BJ (cell line): ENCODE measurements around the gene GALNT7. TPM values are rescaled to one million over a fixed set of nuclear protein-coding genes. Genes with fewer than 3 reads are reported as not detected.

Source experiments
- CTCF ChIA-PET: fragments of 350-600 bp; formaldehyde crosslinking; extraction: SDS; loops from one replicate; lab custom pipeline; 2021; ENCODE audit warnings: antibody characterized with exemption, inconsistent platforms; lab: Yijun Ruan, JAX
- POLR2A ChIA-PET: fragments of 300-600 bp; sonication (Branson Sonifier 250); formaldehyde crosslinking; extraction: SDS; loops from one replicate; lab custom pipeline; 2021; ENCODE audit warnings: antibody characterized with exemption; lab: Charles Lee
- DNase-seq: peaks from one replicate; pipeline ENCODE4 v3.0.0-alpha.2; 2011; ENCODE audit warnings: low read depth
- H3K27me3 ChIP-seq: 2 replicates; pipeline ENCODE4 v1.6.0; 2011; ENCODE audit warnings: low read length; ENCODE audit not compliant: control insufficient read depth, insufficient read depth
- H3K36me3 ChIP-seq: 2 replicates; pipeline ENCODE4 v1.5.1; 2011; ENCODE audit warnings: low read length; ENCODE audit not compliant: control insufficient read depth, insufficient read depth
- H3K4me3 ChIP-seq: 2 replicates; pipeline ENCODE4 v1.5.1; 2011; ENCODE audit warnings: low read depth, mild to moderate bottlenecking, control low read depth, low read length
- CTCF ChIP-seq: IDR thresholded peaks from 2 replicates; pipeline ENCODE4 v1.5.1; 2011; ENCODE audit warnings: low read depth, mild to moderate bottlenecking, control low read depth, inconsistent platforms, low read length, moderate library complexity; ENCODE audit not compliant: insufficient read depth
- polyA plus RNA-seq: library from polyadenylated mRNA; depleted of rRNA; stranded (reverse); fragments of >200 nt; gene quantifications from 2 replicates; pipeline ENCODE4 v1.2.3, GENCODE V29; 2011

The GALNT7 gene
- polyA plus RNA-seq, 1 experiment = 6.3 TPM

GRCh38 chr4:173362666-173363065, 194.1 kb downstream of the GALNT7 start:
- CTCF ChIA-PET = no interaction called here
- POLR2A ChIA-PET = no interaction called here
- Histone ChIP-seq H3K27me3 (0 out of 2 replicates have a peak, but pooled peaks cover 2% of the 10 kb centered on the region), H3K4me3 (no peak overlapping the region), H3K36me3 (no peaks in the 10 kb centered on the region)
- TF ChIP-seq CTCF = no peak
- no peak for DNase-seq

GRCh38 chr4:173365359-173365996, 196.9 kb downstream of the GALNT7 start:
- no peaks in the 10 kb centered on the region for H3K36me3 ChIP-seq
- TF ChIP-seq CTCF = no peak
- no peaks in the 10 kb centered on the region for H3K27me3 ChIP-seq
- no peak for DNase-seq
- no peak overlapping the region for H3K4me3 ChIP-seq
- ChIA-PET CTCF (interaction anchor here (2.1 kb wide), 1 partner anchor 51 kb away, joined by 4 read pairs; no protein-coding TSS in a partner anchor), POLR2A (no interaction called here)

GRCh38 chr4:173367285-173367684, 198.7 kb downstream of the GALNT7 start:
- TF ChIP-seq CTCF = no peak
- ChIA-PET POLR2A (interaction anchor here (0.8 kb wide), 1 partner anchor 33 kb away, joined by 4 read pairs; the partner anchor contains the start of gene HMGB2), CTCF (interaction anchor here (0.7 to 4.0 kb wide), 5 partner anchors 7 to 53 kb away, joined by 3 to 11 read pairs (median 4); no protein-coding TSS in a partner anchor)
- no peaks in the 10 kb centered on the region for H3K27me3 ChIP-seq
- no peak overlapping the region for H3K4me3 ChIP-seq
- no peaks in the 10 kb centered on the region for H3K36me3 ChIP-seq
- no peak for DNase-seq

- no peak for TF ChIP-seq CTCF
Measured at GRCh38 chr4:173367946-173368345, 199.3 kb downstream of the GALNT7 start.

GRCh38 chr4:173370130-173370476, 201.5 kb downstream of the GALNT7 start:
- CTCF ChIA-PET = interaction anchor here (0.9 to 4.0 kb wide), 6 partner anchors 8 to 51 kb away, joined by 3 to 11 read pairs (median 4); no protein-coding TSS in a partner anchor
- POLR2A ChIA-PET = interaction anchor here (0.5 to 2.2 kb wide), 4 partner anchors 9 to 36 kb away, joined by 3 to 19 read pairs (median 5); partner anchors contain the start of gene HMGB2
- Histone ChIP-seq H3K27me3 (no peaks in the 10 kb centered on the region), H3K4me3 (peak overlapping the region; percentile 59), H3K36me3 (no peaks in the 10 kb centered on the region)
- DNase-seq = no peak
- no peak for TF ChIP-seq CTCF

More at GRCh38 chr4:173367946-173368345, 199.3 kb downstream of the GALNT7 start:
- ChIA-PET POLR2A (interaction anchor here (0.8 kb wide), 1 partner anchor 34 kb away, joined by 4 read pairs; the partner anchor contains the start of gene HMGB2), CTCF (interaction anchor here (0.7 to 4.0 kb wide), 6 partner anchors 8 to 53 kb away, joined by 3 to 11 read pairs (median 4); no protein-coding TSS in a partner anchor)
- no peaks in the 10 kb centered on the region for H3K27me3 ChIP-seq
- no peak for DNase-seq
- H3K4me3 ChIP-seq = no peak overlapping the region
- H3K36me3 ChIP-seq = no peaks in the 10 kb centered on the region
